ENCODE data around the gene FBXL13.

DNA sequence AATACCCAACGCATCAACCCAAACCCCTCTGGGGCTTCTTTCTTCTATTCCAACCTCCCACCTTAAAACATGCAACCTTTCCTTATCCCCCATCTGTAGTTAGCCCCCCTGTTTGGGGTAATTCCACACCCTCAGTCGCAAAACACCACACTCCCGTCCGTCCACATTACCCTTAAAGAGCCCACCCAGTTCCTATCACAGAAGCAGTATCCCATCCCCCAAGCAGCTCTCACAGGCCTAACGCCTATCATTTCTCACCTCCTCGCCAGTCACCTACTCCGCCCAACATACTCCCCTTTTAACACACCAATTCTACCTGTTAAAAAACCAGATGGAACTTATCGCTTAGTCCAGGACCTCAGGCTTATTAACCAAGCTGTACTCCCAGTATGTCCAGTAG is 98.1 kb downstream of the FBXL13 start:
- TF ChIP-seq, protein P1, sequence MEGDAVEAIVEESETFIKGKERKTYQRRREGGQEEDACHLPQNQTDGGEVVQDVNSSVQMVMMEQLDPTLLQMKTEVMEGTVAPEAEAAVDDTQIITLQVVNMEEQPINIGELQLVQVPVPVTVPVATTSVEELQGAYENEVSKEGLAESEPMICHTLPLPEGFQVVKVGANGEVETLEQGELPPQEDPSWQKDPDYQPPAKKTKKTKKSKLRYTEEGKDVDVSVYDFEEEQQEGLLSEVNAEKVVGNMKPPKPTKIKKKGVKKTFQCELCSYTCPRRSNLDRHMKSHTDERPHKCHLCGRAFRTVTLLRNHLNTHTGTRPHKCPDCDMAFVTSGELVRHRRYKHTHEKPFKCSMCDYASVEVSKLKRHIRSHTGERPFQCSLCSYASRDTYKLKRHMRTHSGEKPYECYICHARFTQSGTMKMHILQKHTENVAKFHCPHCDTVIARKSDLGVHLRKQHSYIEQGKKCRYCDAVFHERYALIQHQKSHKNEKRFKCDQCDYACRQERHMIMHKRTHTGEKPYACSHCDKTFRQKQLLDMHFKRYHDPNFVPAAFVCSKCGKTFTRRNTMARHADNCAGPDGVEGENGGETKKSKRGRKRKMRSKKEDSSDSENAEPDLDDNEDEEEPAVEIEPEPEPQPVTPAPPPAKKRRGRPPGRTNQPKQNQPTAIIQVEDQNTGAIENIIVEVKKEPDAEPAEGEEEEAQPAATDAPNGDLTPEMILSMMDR (IDR thresholded peaks at IDR 0.05) = no peak
- TF ChIP-seq POLR2AphosphoS5 (IDR thresholded peaks at IDR 0.05) = no peak
- TF ChIP-seq POLR2A (IDR thresholded peaks at IDR 0.05; ENCODE audit: low read depth) = no peak
- TF ChIP-seq EP300 (IDR thresholded peaks at IDR 0.05) = no peak
